Stimulated activated CD4-positive, alpha-beta T cell treated with anti-CD3 and anti-CD28 coated beads, Interleukin-4, amount 100 ng/mL, for 48 hours (primary cell): ENCODE results near the gene SRCIN1.
"Not testable (repeated sequence)": the region's sequence is repeated elsewhere in the genome, so short reads cannot be mapped to it uniquely, and the experiment has no call there.

ENCODE experiments used
- DNase-seq, 2 donors: peaks; one replicate each; pipeline ENCODE4 v3.0.0-alpha.2; 2020; ENCODE audit warnings: low read depth in 2 of 2

SRCIN1 gene, protein sequence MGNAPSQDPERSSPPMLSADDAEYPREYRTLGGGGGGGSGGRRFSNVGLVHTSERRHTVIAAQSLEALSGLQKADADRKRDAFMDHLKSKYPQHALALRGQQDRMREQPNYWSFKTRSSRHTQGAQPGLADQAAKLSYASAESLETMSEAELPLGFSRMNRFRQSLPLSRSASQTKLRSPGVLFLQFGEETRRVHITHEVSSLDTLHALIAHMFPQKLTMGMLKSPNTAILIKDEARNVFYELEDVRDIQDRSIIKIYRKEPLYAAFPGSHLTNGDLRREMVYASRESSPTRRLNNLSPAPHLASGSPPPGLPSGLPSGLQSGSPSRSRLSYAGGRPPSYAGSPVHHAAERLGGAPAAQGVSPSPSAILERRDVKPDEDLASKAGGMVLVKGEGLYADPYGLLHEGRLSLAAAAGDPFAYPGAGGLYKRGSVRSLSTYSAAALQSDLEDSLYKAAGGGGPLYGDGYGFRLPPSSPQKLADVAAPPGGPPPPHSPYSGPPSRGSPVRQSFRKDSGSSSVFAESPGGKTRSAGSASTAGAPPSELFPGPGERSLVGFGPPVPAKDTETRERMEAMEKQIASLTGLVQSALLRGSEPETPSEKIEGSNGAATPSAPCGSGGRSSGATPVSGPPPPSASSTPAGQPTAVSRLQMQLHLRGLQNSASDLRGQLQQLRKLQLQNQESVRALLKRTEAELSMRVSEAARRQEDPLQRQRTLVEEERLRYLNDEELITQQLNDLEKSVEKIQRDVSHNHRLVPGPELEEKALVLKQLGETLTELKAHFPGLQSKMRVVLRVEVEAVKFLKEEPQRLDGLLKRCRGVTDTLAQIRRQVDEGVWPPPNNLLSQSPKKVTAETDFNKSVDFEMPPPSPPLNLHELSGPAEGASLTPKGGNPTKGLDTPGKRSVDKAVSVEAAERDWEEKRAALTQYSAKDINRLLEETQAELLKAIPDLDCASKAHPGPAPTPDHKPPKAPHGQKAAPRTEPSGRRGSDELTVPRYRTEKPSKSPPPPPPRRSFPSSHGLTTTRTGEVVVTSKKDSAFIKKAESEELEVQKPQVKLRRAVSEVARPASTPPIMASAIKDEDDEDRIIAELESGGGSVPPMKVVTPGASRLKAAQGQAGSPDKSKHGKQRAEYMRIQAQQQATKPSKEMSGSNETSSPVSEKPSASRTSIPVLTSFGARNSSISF

DNA sequence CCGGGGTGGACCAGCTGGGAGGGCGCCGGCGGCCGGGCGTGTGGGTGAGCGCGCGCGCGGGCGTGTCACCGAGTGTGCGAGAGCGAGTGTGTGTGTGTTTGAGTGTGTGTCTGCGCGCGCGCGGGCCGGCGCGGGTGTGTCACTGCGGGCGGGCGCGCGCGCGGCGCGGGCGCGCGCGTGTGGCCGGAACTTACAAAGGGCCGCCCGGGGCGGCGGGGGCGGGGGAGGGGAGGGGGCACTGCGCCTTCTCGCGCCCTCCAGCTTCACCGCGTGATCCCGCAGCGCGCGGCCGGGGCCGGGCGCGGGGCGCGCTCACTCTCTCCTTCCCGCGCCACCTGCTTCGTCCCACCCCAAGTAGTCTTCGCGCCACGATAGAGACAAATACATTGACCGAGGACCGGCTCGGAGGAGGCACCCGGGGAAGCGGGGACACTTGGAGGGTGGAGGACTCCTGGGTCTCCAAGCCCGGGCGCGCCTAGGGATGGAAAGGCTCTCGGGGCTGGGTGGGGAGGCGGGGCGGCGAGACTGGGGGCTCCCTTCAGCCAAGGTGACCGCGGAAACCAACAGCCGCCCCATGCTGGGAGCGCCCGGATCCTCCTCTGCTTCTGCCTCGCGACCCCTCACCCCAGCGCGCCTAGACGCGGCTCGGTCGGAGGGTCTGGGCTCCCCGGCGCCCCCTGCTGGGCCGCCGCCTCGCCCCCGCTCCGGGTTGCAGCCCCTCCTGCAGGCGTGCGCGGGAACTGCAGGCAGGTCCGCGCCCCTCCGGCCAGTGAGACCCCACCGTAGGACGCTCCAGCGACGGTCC is at the start of gene SRCIN1:
SRCIN1 (minus strand) TSS at position 112 of the 805 bp plus-strand sequence. CDS start 247 bp downstream, outside the sequence.
- peak; percentile 47 to 56 for DNase-seq

DNA sequence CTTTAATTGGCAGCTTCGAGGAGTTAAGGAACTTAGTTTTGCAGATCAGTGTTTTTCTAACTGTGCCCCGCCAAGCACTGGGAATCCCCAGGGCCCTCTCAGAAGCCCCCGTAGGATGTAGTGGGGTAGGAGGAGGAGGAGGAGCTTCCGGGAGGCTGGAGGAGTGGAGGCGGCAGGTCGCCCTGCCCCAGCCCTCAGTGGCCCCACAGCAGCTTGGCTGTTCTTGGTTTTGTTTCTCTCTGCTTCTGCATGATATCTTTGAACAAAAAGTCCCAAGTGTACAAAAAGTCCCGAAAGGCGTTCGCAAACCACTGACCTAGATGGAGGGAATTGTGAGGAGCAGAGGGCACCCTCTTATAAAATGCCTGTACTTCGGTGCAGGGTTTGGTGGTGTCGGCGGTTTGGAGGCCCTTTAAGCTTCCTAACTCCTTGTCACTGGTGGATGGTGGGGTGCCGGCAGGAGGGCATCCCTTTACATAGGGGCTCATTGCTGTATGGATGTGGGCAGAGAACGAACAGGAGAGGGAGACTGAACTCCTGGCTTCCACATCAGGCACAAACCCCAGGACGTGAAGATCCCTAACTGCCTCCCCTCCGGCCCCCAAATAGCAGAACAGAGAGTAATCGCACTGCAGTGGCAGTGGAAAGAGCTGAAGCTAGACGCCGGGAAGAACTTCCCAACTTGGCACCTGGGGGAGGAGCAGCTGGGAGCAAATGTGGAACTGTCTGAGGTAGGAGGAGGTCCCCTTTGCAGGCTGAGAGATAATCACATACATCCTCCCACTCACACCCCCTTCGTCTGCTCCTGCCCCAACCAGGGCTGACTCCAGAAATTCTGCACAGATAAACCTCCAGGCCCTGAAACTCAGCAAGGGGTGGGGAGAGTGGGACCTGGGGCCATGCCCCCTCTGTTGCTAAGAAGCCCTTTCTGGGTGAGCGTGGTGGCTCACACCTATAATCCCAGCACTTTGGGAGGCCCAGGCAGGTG is 49.0 kb upstream of the SRCIN1 start:
- no peak for DNase-seq

DNA sequence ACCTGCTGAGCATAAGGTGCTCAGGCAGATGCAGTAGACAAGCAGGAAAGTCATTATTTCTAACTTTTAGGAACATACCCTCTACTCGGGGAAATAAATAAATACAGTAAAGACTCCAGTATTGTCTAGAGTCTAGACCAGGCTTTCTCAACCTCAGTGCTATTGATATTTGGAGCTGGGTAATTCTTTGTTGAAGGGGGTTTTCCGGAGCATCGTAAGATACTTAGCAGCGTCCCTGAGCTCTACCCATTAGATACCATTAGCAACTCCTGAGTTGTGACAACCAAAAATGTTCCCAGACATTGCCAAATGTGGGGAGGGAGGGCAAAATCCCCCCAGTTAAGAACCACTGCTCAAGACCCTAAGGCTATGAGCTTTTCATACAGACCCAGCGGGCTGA is 47.9 kb upstream of the SRCIN1 start:
- DNase-seq, result no peak

DNA sequence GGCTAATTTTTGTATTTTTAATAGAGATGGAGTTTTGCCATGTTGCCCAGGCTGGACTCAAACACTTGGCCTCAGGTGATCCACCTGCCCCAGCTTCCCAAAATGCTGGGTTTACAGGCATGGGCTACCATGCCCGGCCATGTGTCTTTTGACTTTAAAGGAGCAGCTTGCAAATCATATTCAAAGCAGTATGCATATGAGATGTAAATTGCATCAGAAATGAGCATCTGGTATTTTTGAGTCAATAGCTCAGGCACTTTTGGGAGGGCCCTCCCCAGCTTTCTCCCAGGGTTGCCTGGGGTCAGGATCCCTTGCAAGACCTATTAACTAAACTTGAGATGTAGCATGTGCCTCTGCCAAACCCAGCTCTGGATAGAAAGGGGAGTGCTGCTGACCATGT is 47.5 kb upstream of the SRCIN1 start:
- DNase-seq, result no peak

DNA sequence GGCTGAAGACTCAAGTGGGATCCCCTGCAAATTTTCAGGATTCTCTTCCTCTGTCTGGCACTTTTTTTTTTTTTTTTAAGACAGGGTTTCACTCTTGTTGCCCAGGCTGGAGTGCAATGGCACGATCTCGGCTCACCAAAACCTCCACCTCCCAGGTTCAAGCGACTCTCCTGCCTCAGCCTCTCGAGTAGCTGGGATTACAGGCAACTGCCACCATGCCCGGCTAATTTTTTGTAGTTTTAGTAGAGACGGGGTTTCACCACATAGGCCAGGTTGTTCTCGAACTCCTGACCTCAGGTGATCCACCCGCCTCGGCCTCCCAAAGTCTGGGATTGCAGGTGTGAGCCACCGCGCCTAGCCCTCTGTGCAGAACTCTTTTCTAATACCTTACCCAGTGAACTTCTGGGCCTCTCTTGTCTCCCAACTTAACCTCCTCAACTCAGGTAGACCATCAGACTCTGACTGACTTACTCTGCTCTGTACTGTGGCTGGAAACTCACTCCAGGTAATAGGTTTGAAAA is 45.0 kb upstream of the SRCIN1 start:
- DNase-seq, result not testable (repeated sequence)

DNA sequence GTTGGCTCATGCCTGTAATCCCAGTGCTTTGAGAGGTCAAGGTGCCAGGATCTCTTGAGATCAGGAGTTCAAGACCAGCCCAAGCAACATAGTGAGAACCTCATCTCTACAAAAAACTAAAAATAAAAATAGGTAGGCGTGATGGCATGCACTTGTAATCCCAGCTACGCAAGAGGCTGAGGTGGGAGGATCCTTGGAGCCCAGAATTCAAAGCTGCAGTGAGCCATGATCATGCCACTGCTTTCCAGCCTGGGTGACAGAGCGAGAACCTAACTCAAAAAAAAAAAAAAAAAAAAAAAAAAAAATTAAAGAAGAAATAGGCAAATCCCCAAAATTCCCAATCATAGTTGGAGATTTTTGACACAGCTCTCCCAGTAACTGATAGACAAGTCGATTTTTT is 32.2 kb upstream of the SRCIN1 start:
- no peak for DNase-seq

DNA sequence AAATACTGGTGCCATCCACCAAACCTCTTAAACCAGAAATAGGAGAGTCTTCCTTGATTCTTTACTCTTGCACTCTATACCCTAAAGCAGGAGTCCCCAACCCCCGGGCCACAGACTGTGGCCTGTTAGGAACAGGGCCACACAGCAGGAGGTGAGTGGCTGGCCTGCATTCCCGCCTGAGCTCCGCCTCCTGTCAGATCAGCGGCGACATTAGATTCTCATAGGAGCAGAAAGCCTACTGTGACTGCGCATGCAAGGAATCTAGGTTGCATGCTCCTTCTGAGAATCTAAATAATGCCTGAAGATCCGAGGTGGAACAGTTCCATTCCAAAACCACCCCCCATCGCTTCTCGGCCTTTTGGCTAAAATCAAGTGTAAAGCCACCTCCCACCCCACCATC is 30.3 kb upstream of the SRCIN1 start:
- DNase-seq, result no peak

DNA sequence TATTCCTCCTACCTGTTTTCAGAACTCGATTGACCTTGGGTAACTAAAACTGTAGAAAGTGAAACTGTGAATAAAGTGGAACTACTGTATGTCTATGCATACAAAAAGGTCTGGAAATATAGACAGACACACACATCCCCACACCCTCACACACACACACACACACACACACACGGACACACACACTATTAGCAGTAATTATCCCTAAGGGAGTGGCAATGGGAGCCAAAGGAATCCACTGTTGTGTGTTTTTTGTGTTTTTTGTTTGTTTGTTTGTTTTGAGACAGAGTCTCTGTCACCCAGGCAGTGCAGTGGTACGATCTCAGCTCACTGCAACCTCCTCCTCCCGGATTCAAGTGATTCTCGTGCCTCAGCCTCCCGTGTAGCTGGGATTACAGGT is 26.6 kb upstream of the SRCIN1 start:
- DNase-seq, result no peak

DNA sequence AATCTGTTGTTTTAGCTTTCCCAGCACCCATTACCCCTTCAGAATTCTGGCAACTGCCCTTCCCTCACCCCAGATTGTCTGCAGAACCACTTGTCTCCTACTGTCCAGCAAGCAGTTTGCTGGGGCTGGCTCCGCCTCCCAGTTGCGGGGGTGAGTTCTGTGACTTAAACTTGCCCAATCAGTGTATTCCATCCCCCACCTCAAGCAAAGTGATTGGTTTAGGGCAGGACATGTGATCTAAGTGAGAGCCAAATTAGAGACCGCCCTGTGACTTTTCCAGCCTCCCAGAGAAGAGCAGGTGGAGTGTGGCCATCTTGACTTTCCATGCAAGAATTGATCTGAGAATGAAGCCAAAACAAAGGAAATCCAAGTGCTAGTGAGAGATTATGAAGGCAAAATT is 22.7 kb upstream of the SRCIN1 start:
- no peak for DNase-seq

DNA sequence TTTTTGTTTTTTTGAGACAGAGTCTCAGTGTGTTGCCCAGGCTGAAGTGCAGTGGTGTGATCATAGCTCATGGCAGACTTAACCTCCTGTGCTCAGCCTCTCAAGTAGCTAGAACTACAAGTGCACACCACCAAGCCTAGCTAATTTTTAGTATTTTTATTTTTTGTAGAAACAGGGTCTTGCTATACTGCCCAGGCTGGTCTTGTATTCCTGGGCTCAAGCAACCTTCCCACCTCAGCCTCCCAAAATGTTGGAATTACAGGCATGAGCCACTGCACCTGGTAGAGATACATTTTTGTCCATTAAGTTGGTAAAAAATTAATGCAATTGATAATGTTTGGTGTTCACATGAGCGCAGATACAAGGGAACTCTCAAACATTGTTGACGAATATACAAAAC is 22.2 kb upstream of the SRCIN1 start:
- DNase-seq, result no peak

DNA sequence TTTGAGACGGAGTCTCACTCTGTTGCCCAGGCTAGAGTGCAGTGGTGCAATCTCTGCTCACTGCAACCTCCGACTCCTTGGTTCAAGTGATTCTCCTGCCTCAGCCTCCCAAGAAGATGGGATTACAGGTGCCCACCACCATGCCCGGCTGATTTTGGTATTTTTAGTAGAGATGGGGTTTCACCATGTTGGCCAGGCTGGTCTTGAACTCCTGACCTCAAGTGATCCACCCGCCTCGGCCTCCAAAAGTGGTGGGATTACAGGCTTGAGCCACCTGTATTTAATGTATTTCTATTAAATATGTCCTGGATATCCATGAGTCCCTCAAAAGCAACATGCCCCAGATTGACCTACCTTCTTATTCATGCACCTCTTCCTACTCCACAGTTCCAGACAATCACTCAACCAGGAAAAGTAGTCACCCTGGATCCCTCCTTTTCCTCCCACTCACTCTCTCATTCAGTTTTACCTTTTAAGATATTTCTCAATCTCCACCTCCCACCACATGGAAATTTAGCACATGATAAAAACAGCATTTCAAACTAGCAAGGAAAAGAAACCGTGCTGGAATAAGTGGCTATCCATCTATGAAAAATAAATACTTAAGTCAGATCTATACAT is 21.0 kb upstream of the SRCIN1 start:
- not testable (repeated sequence) for DNase-seq

DNA sequence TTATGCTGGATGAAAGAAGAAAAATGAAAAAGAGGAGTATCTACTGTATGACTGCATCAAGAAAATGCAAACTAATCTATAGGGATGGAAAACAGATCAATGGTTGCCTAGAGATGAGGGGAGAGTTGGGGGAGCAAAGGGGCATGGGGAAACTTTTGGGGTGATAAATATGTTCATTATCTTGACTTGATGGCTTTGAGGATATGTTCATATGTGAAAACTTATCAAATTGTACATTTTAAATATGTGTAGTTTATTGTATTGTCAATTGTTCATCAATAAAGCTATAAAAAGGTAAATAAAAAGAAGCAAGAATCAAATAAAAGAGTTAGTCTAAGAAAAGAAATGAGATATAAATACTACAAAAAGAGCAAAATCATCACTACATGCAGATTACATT is 19.7 kb upstream of the SRCIN1 start:
- DNase-seq, result no peak

DNA sequence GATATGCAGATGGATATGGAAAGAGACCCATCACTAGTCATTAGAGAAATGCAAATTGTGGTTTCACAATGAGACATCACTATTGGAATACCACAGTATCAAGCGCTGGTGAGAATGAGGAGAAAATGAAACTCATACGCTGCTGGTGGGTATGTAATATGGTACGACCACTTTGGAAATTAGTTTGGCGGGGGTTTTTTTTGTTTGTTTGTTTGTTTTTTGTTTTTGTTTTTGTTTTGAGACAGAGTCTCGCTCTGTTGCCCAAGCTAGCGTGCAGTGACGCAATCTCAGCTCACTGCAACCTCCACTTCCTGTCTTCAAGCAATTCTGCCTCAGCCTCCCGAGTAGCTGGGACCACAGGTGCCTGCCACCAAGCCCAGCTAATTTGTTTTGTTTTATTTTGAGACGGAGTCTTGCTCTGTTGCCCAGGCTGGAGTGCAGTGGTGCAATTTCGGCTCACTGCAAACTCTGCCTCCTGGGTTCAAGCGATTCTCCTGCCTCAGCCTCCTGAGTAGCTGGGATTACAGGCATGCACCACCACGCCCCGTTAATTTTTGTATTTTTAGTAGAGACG is 19.1 kb upstream of the SRCIN1 start:
- not testable (repeated sequence) for DNase-seq

DNA sequence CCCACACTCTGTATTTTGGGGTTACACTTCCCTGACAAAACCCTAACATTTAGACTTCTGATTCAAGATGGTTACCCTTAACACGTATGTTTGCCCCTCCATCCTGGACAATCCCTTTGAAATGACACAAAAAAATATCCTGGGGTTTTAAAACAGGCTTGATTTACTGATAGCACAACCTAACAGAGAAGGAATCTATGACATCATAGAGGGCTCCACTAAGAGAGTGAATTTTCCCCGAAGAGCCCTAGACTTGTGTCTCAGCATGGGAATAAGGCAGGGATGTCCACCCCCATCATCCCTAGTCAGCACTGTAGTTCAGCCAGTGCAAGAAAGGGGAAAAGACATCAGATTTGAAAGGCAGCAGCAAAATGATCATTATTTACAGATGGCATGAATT is 15.8 kb upstream of the SRCIN1 start:
- no peak for DNase-seq

DNA sequence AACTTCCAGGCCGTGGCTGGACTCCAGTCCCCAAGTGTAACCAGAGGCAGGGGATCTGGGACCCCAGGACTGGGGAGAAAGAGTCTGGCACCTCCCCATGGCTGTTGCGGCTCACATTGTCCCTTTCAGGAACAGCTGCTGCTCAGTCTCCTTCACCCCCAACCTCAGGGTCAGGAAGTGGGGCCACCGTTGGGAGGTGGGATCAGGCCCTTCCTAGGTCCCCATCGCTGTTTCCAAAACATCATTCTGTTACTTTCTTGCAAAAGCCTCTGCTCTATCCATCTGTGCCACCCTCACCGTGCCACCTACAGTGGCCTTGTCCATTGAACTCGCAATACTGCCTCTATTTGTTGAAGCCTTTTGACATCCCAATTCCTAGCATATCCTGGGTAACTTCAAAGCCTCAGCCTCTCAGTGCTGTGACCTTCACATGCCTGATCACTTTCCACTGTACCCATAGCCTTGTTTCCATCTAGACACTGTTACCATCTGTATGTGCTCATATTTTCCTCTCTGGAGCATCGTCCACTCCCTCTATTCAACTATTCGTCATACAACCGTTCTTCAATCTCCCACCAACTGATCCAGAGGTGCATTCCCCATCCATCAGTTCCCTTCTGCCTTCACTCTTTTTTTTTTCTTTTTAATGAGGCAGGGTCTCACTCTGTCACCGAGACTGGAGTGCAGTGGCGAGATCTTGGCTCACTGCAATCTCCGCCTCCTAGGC is 15.0 kb upstream of the SRCIN1 start:
- DNase-seq, result no peak

DNA sequence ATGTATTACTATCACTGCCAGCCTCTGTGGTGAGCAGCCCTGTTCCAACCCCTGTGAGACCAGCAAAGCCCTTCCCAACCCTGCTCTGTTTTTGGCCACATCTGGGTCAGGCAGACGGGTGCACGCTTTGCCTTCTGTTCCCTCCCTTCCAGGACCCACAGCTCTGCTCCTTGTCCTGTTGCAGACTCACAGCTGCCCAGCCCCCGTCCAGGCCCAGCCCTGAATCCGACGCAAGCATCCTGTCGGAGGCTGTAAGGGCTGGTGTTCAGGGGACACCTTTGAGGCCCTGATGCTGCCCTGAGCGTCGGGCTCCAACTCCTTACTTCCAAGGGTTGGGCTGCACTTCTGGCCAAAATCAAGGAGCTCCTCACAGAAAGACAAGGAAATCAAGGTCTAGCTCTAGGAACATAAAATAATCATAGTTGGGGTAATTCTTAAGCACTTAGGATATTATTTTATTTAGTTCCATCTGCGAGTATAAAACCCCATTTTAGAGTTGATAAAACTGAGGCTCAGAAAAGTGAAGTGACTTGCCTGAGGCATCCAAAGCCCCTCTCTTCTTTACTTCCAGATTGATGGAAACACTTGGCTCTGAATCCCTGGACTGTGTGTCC is 14.3 kb upstream of the SRCIN1 start:
- no peak for DNase-seq

DNA sequence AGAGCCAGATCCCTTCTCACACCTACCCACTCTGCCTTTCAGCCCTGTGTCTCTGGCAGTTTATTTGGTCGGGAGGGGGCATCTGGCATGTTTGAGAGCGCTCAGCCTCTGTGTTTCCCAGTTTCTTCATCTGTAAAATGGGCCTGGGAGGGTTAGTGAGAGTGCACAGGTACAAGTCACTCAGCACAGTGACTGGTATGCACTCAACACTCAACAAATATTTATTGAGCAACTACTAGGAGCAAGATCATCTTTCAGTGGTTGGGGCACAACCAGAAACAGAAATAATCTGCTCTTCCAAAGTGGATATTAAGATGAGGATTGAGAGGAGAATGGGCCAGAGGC is 13.7 kb upstream of the SRCIN1 start:
- DNase-seq, result no peak
